NCI-H2171 treated with DMSO at 0.1 percent for 48 hours (cell line): ENCODE results near the gene FOXO1.

ENCODE experiments used
- DNase-seq: peaks from one replicate; lab custom pipeline; 2025; lab: John Stamatoyannopoulos, UW

Gene FOXO1

GRCh38 chr13:40578055-40578454, 88.4 kb downstream of the FOXO1 start:
- no peak for DNase-seq

- no peak for DNase-seq
Measured at GRCh38 chr13:40576369-40576768, 90.1 kb downstream of the FOXO1 start.

- no peak for DNase-seq
Measured at GRCh38 chr13:40572961-40573360, 93.5 kb downstream of the FOXO1 start.

GRCh38 chr13:40571338-40571963, 95.0 kb downstream of the FOXO1 start:
- DNase-seq = no peak

- DNase-seq = no peak
Measured at GRCh38 chr13:40570930-40571329, 95.5 kb downstream of the FOXO1 start.

- no peak for DNase-seq
Measured at GRCh38 chr13:40569024-40569350, 97.5 kb downstream of the FOXO1 start.

GRCh38 chr13:40568246-40569023, 98.0 kb downstream of the FOXO1 start:
- DNase-seq = no peak

GRCh38 chr13:40566811-40567210, 99.6 kb downstream of the FOXO1 start:
- no peak for DNase-seq

- DNase-seq = no peak
Measured at GRCh38 chr13:40565282-40566148, 100.9 kb downstream of the FOXO1 start.

GRCh38 chr13:40564342-40565001, 102.0 kb downstream of the FOXO1 start:
- no peak for DNase-seq

GRCh38 chr13:40563350-40564125, 102.9 kb downstream of the FOXO1 start:
- no peak for DNase-seq

GRCh38 chr13:40562975-40563349, 103.5 kb downstream of the FOXO1 start:
- DNase-seq = no peak

- DNase-seq = no peak
Measured at GRCh38 chr13:40559915-40560314, 106.5 kb downstream of the FOXO1 start.

GRCh38 chr13:40558656-40559055, 107.8 kb downstream of the FOXO1 start:
- no peak for DNase-seq

- no peak for DNase-seq
Measured at GRCh38 chr13:40556453-40556852, 110.0 kb downstream of the FOXO1 start.

- DNase-seq = no peak
Measured at GRCh38 chr13:40553356-40553755, 113.1 kb downstream of the FOXO1 start.

GRCh38 chr13:40552895-40553294, 113.5 kb downstream of the FOXO1 start:
- DNase-seq = peak; percentile 21

- DNase-seq = no peak
Measured at GRCh38 chr13:40550130-40550529, 116.3 kb downstream of the FOXO1 start.

- DNase-seq = no peak
Measured at GRCh38 chr13:40549500-40550094, 116.8 kb downstream of the FOXO1 start.

- no peak for DNase-seq
Measured at GRCh38 chr13:40547591-40548315, 118.7 kb downstream of the FOXO1 start.

GRCh38 chr13:40546047-40546446, 120.4 kb downstream of the FOXO1 start:
- DNase-seq = no peak
